ENCODE results near the gene NCOA7. TPM values are rescaled to one million over a fixed set of nuclear protein-coding genes. Genes with fewer than 3 reads are reported as not detected.

The NCOA7 gene
- total and polyA plus RNA-seq, 10 of the 15 experiments (the other 5 are each of a cell fraction or from before 2014, with no cell fraction given): 18.9 to 50.3 (median 34.2) TPM

- TF ChIP-seq ZBTB11 (CRISPR knock-in tag; IDR thresholded peaks at IDR 0.05): no peak
- TF ChIP-seq STAT1 (conservative IDR thresholded peaks at IDR 0.05): no peak
- no peak for TF ChIP-seq SMAD5 (IDR thresholded peaks at IDR 0.05; ENCODE audit: low read depth)
- no peak for TF ChIP-seq CHD1 (IDR thresholded peaks at IDR 0.05; ENCODE audit: low read depth, low read length)
- peak; percentile 91; the same call in 1 of the 2 replicates for TF ChIP-seq RCOR1 (conservative IDR thresholded peaks at IDR 0.05; ENCODE audit: low read depth, low read length)
- no peak for TF ChIP-seq ZZZ3 (IDR thresholded peaks at IDR 0.05; ENCODE audit: control insufficient read depth, insufficient read length, low read depth)
- 0 out of 2 replicates have a peak, but pooled peaks have one; percentile 32 for TF ChIP-seq CREB1 (IDR thresholded peaks at IDR 0.05; ENCODE audit: low read depth)
- TF ChIP-seq PRDM15 (CRISPR knock-in tag; IDR thresholded peaks at IDR 0.05): no peak
- no peak for TF ChIP-seq IRF3 (IDR thresholded peaks at IDR 0.05)
- TF ChIP-seq BMI1 (IDR thresholded peaks at IDR 0.05; ENCODE audit: borderline replicate concordance): peak; percentile 90
- TF ChIP-seq MXI1 (IDR thresholded peaks at IDR 0.05; ENCODE audit: low read depth, low read length): peak; percentile 15; the same call in 1 of the 2 replicates
- TF ChIP-seq PML (IDR thresholded peaks at IDR 0.05; ENCODE audit: low read length): peak; percentile 56; the same call in 1 of the 2 replicates
- 0 out of 4 replicates have a peak, but pooled peaks of 1 of the 2 experiments have one; percentile 23 for TF ChIP-seq BHLHE40 (IDR thresholded peaks at IDR 0.05; ENCODE audit: borderline replicate concordance in 1 of 2, low read depth in 2 of 2, low read length in 1 of 2)
- TF ChIP-seq BCLAF1 (IDR thresholded peaks at IDR 0.05): no peak
- no peak for TF ChIP-seq MYB (IDR thresholded peaks at IDR 0.05; ENCODE audit: borderline replicate concordance, low read depth, low read length)
- no peak for TF ChIP-seq RAD21 (IDR thresholded peaks at IDR 0.05; ENCODE audit: insufficient read depth, low read depth, low read length)
Observed at GRCh38 chr6:125798734-125799508, 8.2 kb downstream of the NCOA7 start (continued).

All from GM12878 (cell line).